ENCODE results near the gene GRB7. TPM values are rescaled to one million over a fixed set of nuclear protein-coding genes. Genes with fewer than 3 reads are reported as not detected.
A peak's percentile ranks its signal among the peaks of the same experiment; 100 is the strongest.
"Not testable (repeated sequence)": the region's sequence is repeated elsewhere in the genome, so short reads cannot be mapped to it uniquely, and the experiment has no call there.

GRB7 gene
- total RNA-seq, 1 donor from 2014 or later: 9.0 TPM

- H3K36me3 ChIP-seq (ENCODE audit: control insufficient read depth, insufficient read depth, low read length): no peaks in the 10 kb centered on the region
- no peak for FAIRE-seq
- TF ChIP-seq CTCF (IDR thresholded peaks at IDR 0.05; ENCODE audit: insufficient read depth, low read length, severe bottlenecking): no peak
- DNase-seq (ENCODE audit: low read depth): no peak
- H3K4me3 ChIP-seq (ENCODE audit: low read depth, low read length): no peak overlapping the region
- peaks cover 3% of the 10 kb centered on the region for H3K27me3 ChIP-seq (ENCODE audit: control insufficient read depth, insufficient read depth, low read length)
Measured at GRCh38 chr17:39761861-39762496, 24.2 kb downstream of the GRB7 start.

GRCh38 chr17:39763051-39763820 lies 25.5 kb downstream of the GRB7 start:
- Histone ChIP-seq H3K4me3 (ENCODE audit: low read depth, low read length) (no peak overlapping the region), H3K27me3 (ENCODE audit: control insufficient read depth, insufficient read depth, low read length) (peaks cover 7% of the 10 kb centered on the region), H3K36me3 (ENCODE audit: control insufficient read depth, insufficient read depth, low read length) (no peaks in the 10 kb centered on the region)
- no peak for TF ChIP-seq CTCF (IDR thresholded peaks at IDR 0.05; ENCODE audit: insufficient read depth, low read length, severe bottlenecking)
- DNase-seq (ENCODE audit: low read depth) (peak; percentile 35), FAIRE-seq (no peak)

GRCh38 chr17:39764171-39764570 lies 26.4 kb downstream of the GRB7 start:
- H3K27me3 ChIP-seq (ENCODE audit: control insufficient read depth, insufficient read depth, low read length); FAIRE-seq; H3K36me3 ChIP-seq (ENCODE audit: control insufficient read depth, insufficient read depth, low read length); DNase-seq (ENCODE audit: low read depth); H3K4me3 ChIP-seq (ENCODE audit: low read depth, low read length): not testable (repeated sequence)

- FAIRE-seq: no peak
- no peak overlapping the region for H3K4me3 ChIP-seq (ENCODE audit: low read depth, low read length)
- H3K27me3 ChIP-seq (ENCODE audit: control insufficient read depth, insufficient read depth, low read length): peaks cover 9% of the 10 kb centered on the region
- no peak for TF ChIP-seq CTCF (IDR thresholded peaks at IDR 0.05; ENCODE audit: insufficient read depth, low read length, severe bottlenecking)
- DNase-seq (ENCODE audit: low read depth): no peak
- H3K36me3 ChIP-seq (ENCODE audit: control insufficient read depth, insufficient read depth, low read length): no peaks in the 10 kb centered on the region
Measured at GRCh38 chr17:39765175-39765574, 27.4 kb downstream of the GRB7 start.

GRCh38 chr17:39765766-39766165 lies 28.0 kb downstream of the GRB7 start:
- FAIRE-seq: no peak
- peaks cover 9% of the 10 kb centered on the region for H3K27me3 ChIP-seq (ENCODE audit: control insufficient read depth, insufficient read depth, low read length)

More at GRCh38 chr17:39765766-39766165, 28.0 kb downstream of the GRB7 start:
- no peak for DNase-seq (ENCODE audit: low read depth)
- Histone ChIP-seq H3K36me3 (ENCODE audit: control insufficient read depth, insufficient read depth, low read length) (no peaks in the 10 kb centered on the region), H3K4me3 (ENCODE audit: low read depth, low read length) (no peak overlapping the region)
- no peak for TF ChIP-seq CTCF (IDR thresholded peaks at IDR 0.05; ENCODE audit: insufficient read depth, low read length, severe bottlenecking)
